ENCODE results near the gene EPHB1. TPM values are rescaled to one million over a fixed set of nuclear protein-coding genes. Genes with fewer than 3 reads are reported as not detected.

EPHB1 gene
- total RNA-seq, 1 donor from 2014 or later: 13.7 TPM

DNA sequence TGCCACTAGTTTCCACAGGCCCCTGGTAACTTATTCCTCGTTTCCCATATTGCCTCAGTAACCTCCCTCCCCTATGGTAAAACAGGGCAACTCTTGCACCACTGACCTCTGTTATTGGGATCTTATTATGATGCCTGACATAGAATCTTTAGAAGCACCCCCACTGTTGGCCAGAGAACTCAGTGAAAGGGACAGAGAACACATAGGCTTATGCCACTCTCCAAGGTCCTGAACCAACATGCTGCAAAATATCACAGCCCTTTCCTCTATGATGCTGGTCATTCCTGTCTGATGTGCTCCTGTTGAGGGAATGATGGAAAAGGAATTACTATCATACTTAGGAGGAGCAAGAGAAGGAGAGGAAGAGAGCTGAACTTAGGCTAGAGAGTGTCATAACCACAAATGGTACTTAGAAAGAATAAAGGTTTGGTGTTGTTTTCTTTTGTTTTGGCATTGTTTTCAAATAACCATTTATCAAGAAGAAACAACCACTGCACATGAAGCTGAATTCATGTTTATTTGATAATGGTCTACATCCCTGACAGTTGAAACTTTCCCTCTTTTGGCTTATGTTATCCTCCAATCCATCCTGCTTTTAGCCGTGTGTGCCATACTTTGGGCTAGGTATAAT lies 330.2 kb downstream of the EPHB1 start:
- DNase-seq (ENCODE audit: low read depth, low spot score): peak; percentile 39
- Mint-ChIP-seq H3K36me3 (ENCODE audit: low read depth) (no peaks in the 10 kb centered on the region), H3K4me1 (peaks cover 9% of the 10 kb centered on the region)

DNA sequence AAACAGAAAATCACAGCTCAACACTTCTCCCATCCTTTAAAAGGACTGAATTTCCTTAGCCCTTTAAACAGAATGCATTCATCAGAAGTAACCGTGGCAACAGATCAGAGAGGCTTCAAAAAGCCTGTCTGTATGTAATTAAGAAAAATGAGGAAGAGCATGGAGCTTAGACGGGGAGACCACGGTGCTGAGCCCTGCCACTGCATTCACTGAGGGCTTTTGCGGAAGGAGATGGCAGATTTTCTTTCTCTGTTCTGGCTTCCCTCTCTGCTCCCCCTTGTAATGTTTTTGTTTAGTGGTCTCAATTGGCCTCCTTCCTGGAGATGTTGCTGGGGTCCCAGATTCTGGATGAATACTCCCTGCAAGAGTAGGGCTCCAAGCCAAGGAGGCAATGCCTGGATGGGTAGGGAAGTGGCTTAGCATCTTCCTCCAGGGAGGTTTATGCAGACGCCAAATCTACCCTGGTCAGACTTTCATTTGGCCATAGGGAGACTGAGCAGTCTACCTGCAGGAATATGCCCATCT lies 332.9 kb downstream of the EPHB1 start:
- Mint-ChIP-seq H3K4me3 (no peak overlapping the region), H3K27ac (ENCODE audit: unreplicated experiment) (no peak overlapping the region), H3K4me1 (peaks cover 9% of the 10 kb centered on the region), H3K9me3 (peaks cover 2% of the 10 kb centered on the region), H3K36me3 (ENCODE audit: low read depth) (no peaks in the 10 kb centered on the region), H3K27me3 (ENCODE audit: low read depth) (peaks cover 4% of the 10 kb centered on the region)
- DNase-seq (ENCODE audit: low read depth, low spot score): no peak
- TF ChIP-seq CTCF (conservative IDR thresholded peaks at IDR 0.05): no peak

More for the DNA sequence above, 330.2 kb downstream of the EPHB1 start:
- Mint-ChIP-seq H3K27me3 (ENCODE audit: low read depth) (peaks cover 4% of the 10 kb centered on the region), H3K27ac (ENCODE audit: unreplicated experiment) (no peak overlapping the region), H3K9me3 (peaks cover 2% of the 10 kb centered on the region), H3K4me3 (no peak overlapping the region)
- TF ChIP-seq CTCF (conservative IDR thresholded peaks at IDR 0.05): no peak

DNA sequence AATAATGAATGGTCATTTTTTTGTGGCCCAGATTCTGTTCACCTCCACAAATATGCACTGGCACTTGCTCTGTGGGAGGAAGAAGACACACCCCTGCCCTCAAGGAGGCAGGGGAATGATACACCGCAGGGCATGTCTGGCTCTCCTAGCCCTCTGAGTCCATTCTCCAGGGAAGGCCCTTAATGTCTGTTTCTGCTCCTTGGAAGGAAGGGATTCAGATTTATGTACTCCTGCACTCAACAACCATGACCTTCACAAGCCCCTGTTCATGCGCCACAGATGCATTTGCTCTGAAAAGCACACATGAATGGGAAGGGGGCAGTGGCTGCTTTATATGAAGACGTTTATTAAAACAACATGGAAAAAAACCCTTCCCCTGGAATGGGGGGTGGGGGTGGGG lies 333.8 kb downstream of the EPHB1 start:
- Mint-ChIP-seq H3K36me3 (ENCODE audit: low read depth) (no peaks in the 10 kb centered on the region), H3K4me1 (peaks cover 9% of the 10 kb centered on the region), H3K9me3 (peaks cover 2% of the 10 kb centered on the region), H3K27ac (ENCODE audit: unreplicated experiment) (no peak overlapping the region), H3K4me3 (no peak overlapping the region), H3K27me3 (ENCODE audit: low read depth) (peaks cover 4% of the 10 kb centered on the region)
- no peak for TF ChIP-seq CTCF (conservative IDR thresholded peaks at IDR 0.05)
- DNase-seq (ENCODE audit: low read depth, low spot score): no peak

GRCh38 chr3:135131290-135131689 lies 336.2 kb downstream of the EPHB1 start:
- H3K4me1 Mint-ChIP-seq: peaks cover 9% of the 10 kb centered on the region
- H3K4me3 Mint-ChIP-seq: no peak overlapping the region
- H3K36me3 Mint-ChIP-seq (ENCODE audit: low read depth): no peaks in the 10 kb centered on the region
- TF ChIP-seq CTCF (conservative IDR thresholded peaks at IDR 0.05): no peak
- H3K27ac Mint-ChIP-seq (ENCODE audit: unreplicated experiment): no peak overlapping the region
- peaks cover 4% of the 10 kb centered on the region for H3K27me3 Mint-ChIP-seq (ENCODE audit: low read depth)
- no peak for DNase-seq (ENCODE audit: low read depth, low spot score)
- H3K9me3 Mint-ChIP-seq: no peaks in the 10 kb centered on the region

- no peak for DNase-seq (ENCODE audit: low read depth, low spot score)
- H3K27ac Mint-ChIP-seq (ENCODE audit: unreplicated experiment): no peak overlapping the region
- H3K27me3 Mint-ChIP-seq (ENCODE audit: low read depth): peaks cover 4% of the 10 kb centered on the region
- H3K36me3 Mint-ChIP-seq (ENCODE audit: low read depth): no peaks in the 10 kb centered on the region
- no peaks in the 10 kb centered on the region for H3K9me3 Mint-ChIP-seq
- no peak overlapping the region for H3K4me3 Mint-ChIP-seq
- TF ChIP-seq CTCF (conservative IDR thresholded peaks at IDR 0.05): no peak
- no peaks in the 10 kb centered on the region for H3K4me1 Mint-ChIP-seq
These were observed 339.0 kb downstream of the EPHB1 start for GRCh38 chr3:135133905-135134683.

Measured in neural crest cell (in vitro differentiated cells).